ENCODE results near the gene RAB27A. TPM values are rescaled to one million over a fixed set of nuclear protein-coding genes. Genes with fewer than 3 reads are reported as not detected.
A peak's percentile ranks its signal among the peaks of the same experiment; 100 is the strongest.
"Not testable (repeated sequence)": the region's sequence is repeated elsewhere in the genome, so short reads cannot be mapped to it uniquely, and the experiment has no call there.

Gene RAB27A
- total RNA-seq, 1 donor: 7.2 TPM

- Histone ChIP-seq H3K27ac (ENCODE audit: low read depth, low read length) (no peak overlapping the region), H3K9me3 (ENCODE audit: low read depth, low read length) (no peaks in the 10 kb centered on the region), H3K36me3 (ENCODE audit: insufficient read depth, low read length) (no peaks in the 10 kb centered on the region), H2AFZ (ENCODE audit: low read length) (no peak overlapping the region), H4K20me1 (ENCODE audit: insufficient read depth, low read length) (no peaks in the 10 kb centered on the region), H3K27me3 (ENCODE audit: insufficient read depth, low read length) (no peaks in the 10 kb centered on the region), H3K79me2 (ENCODE audit: insufficient read depth, low read length) (no peaks in the 10 kb centered on the region), H3K4me3 (ENCODE audit: insufficient read depth, low read length) (no peak overlapping the region), H3K4me1 (ENCODE audit: insufficient read depth, low read length) (peaks cover 16% of the 10 kb centered on the region), H3K4me2 (ENCODE audit: insufficient read depth, low read length) (no peak overlapping the region)
- TF ChIP-seq CTCF (IDR thresholded peaks at IDR 0.05; ENCODE audit: extremely low read depth, low read depth, low read length): no peak
- no peak for DNase-seq (ENCODE audit: insufficient read length, low spot score, missing footprints)
These were observed 33.2 kb downstream of the RAB27A start for GRCh38 chr15:55256281-55257011.

DNA sequence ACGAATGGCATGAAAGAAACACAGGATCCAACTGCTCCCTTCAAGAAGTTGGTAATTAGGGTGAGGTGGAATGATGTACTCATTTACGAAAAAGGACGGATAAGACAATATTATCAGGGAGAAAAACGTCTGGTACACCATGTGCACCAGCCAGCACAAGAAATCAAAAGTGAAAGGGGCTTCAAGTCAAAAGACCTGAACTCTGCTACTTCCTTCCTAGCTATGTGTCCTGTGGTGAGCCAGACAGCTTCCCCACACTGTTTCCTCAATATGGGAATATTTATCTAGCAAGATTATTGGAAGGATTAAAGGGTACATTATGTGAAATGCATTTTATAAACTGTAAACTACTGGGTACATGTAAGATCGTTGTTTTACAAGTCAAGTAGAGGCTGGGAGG lies 33.9 kb downstream of the RAB27A start:
- Histone ChIP-seq H3K4me2 (ENCODE audit: insufficient read depth, low read length) (peak overlapping the region; percentile 42), H3K79me2 (ENCODE audit: insufficient read depth, low read length) (no peaks in the 10 kb centered on the region), H3K27ac (ENCODE audit: low read depth, low read length) (no peak overlapping the region), H3K4me3 (ENCODE audit: insufficient read depth, low read length) (no peak overlapping the region), H4K20me1 (ENCODE audit: insufficient read depth, low read length) (no peaks in the 10 kb centered on the region), H2AFZ (ENCODE audit: low read length) (no peak overlapping the region), H3K9me3 (ENCODE audit: low read depth, low read length) (no peaks in the 10 kb centered on the region), H3K27me3 (ENCODE audit: insufficient read depth, low read length) (no peaks in the 10 kb centered on the region), H3K36me3 (ENCODE audit: insufficient read depth, low read length) (no peaks in the 10 kb centered on the region), H3K4me1 (ENCODE audit: insufficient read depth, low read length) (peaks cover 16% of the 10 kb centered on the region)
- DNase-seq (ENCODE audit: insufficient read length, low spot score, missing footprints): no peak
- no peak for TF ChIP-seq CTCF (IDR thresholded peaks at IDR 0.05; ENCODE audit: extremely low read depth, low read depth, low read length)

GRCh38 chr15:55254916-55255679 lies 34.5 kb downstream of the RAB27A start:
- Histone ChIP-seq H3K79me2 (ENCODE audit: insufficient read depth, low read length) (no peaks in the 10 kb centered on the region), H3K4me1 (ENCODE audit: insufficient read depth, low read length) (peaks cover 16% of the 10 kb centered on the region), H4K20me1 (ENCODE audit: insufficient read depth, low read length) (no peaks in the 10 kb centered on the region), H3K27ac (ENCODE audit: low read depth, low read length) (no peak overlapping the region), H3K27me3 (ENCODE audit: insufficient read depth, low read length) (no peaks in the 10 kb centered on the region), H3K4me2 (ENCODE audit: insufficient read depth, low read length) (peak overlapping the region; percentile 42), H3K36me3 (ENCODE audit: insufficient read depth, low read length) (no peaks in the 10 kb centered on the region), H2AFZ (ENCODE audit: low read length) (no peak overlapping the region), H3K9me3 (ENCODE audit: low read depth, low read length) (no peaks in the 10 kb centered on the region), H3K4me3 (ENCODE audit: insufficient read depth, low read length) (no peak overlapping the region)
- TF ChIP-seq CTCF (IDR thresholded peaks at IDR 0.05; ENCODE audit: extremely low read depth, low read depth, low read length): no peak
- no peak for DNase-seq (ENCODE audit: insufficient read length, low spot score, missing footprints)

GRCh38 chr15:55253580-55253979 lies 36.0 kb downstream of the RAB27A start:
- H3K27ac ChIP-seq (ENCODE audit: low read depth, low read length): peak overlapping the region; percentile 78
- peak overlapping the region; percentile 68 for H3K4me2 ChIP-seq (ENCODE audit: insufficient read depth, low read length)
- DNase-seq (ENCODE audit: insufficient read length, low spot score, missing footprints): peak; percentile 90

GRCh38 chr15:55252201-55252600 lies 37.4 kb downstream of the RAB27A start:
- H2AFZ ChIP-seq (ENCODE audit: low read length); DNase-seq (ENCODE audit: insufficient read length, low spot score, missing footprints); H3K4me3 ChIP-seq (ENCODE audit: insufficient read depth, low read length); H4K20me1 ChIP-seq (ENCODE audit: insufficient read depth, low read length); H3K9me3 ChIP-seq (ENCODE audit: low read depth, low read length); H3K79me2 ChIP-seq (ENCODE audit: insufficient read depth, low read length); H3K27ac ChIP-seq (ENCODE audit: low read depth, low read length); H3K36me3 ChIP-seq (ENCODE audit: insufficient read depth, low read length); H3K4me2 ChIP-seq (ENCODE audit: insufficient read depth, low read length); H3K27me3 ChIP-seq (ENCODE audit: insufficient read depth, low read length): not testable (repeated sequence)
- H3K4me1 ChIP-seq (ENCODE audit: insufficient read depth, low read length): peaks cover 16% of the 10 kb centered on the region

More at GRCh38 chr15:55253580-55253979, 36.0 kb downstream of the RAB27A start:
- H2AFZ ChIP-seq (ENCODE audit: low read length): peak overlapping the region; percentile 72
- no peaks in the 10 kb centered on the region for H3K79me2 ChIP-seq (ENCODE audit: insufficient read depth, low read length)
- H3K4me1 ChIP-seq (ENCODE audit: insufficient read depth, low read length): peaks cover 16% of the 10 kb centered on the region
- H4K20me1 ChIP-seq (ENCODE audit: insufficient read depth, low read length): no peaks in the 10 kb centered on the region
- H3K4me3 ChIP-seq (ENCODE audit: insufficient read depth, low read length): no peak overlapping the region
- TF ChIP-seq CTCF (IDR thresholded peaks at IDR 0.05; ENCODE audit: extremely low read depth, low read depth, low read length): no peak
- H3K36me3 ChIP-seq (ENCODE audit: insufficient read depth, low read length): no peaks in the 10 kb centered on the region
- H3K27me3 ChIP-seq (ENCODE audit: insufficient read depth, low read length): no peaks in the 10 kb centered on the region
- H3K9me3 ChIP-seq (ENCODE audit: low read depth, low read length): no peaks in the 10 kb centered on the region

Data from osteoblast (primary cell).